Mucosa of descending colon (tissue), 3 donors: Measurements from ENCODE around the gene LGMN. TPM values are rescaled to one million over a fixed set of nuclear protein-coding genes. Genes with fewer than 3 reads are reported as not detected.

Experiments used
- ATAC-seq: fragments of 200-7000 bp; cut with Tn5 transposase; one replicate; pipeline ENCODE4 v1.9.1; 2020; ENCODE audit warnings: mild to moderate bottlenecking, moderate library complexity
- DNase-seq, 3 donors: peaks; one replicate each; pipeline ENCODE4 v3.0.0-alpha.2; 2020
- H3K36me3 ChIP-seq: fragments of 200-600 bp; one replicate; pipeline ENCODE4 v1.8.0; 2021; ENCODE audit warnings: low read depth, mild to moderate bottlenecking
- H3K4me1 ChIP-seq: fragments of 200-600 bp; one replicate; pipeline ENCODE4 v1.8.0; 2021; ENCODE audit warnings: low read depth, mild to moderate bottlenecking
- H3K4me3 ChIP-seq: fragments of 200-600 bp; one replicate; pipeline ENCODE4 v1.8.0; 2021; ENCODE audit warnings: mild to moderate bottlenecking
- H3K9me3 ChIP-seq: fragments of 200-600 bp; one replicate; pipeline ENCODE4 v1.8.0; 2021; ENCODE audit warnings: mild to moderate bottlenecking
- intact Hi-C, 2 donors: fragments of 100-400 bp; cut with DNase I in 1 of 2; cut with micrococcal nuclease in 1 of 2; formaldehyde crosslinking; loops; one replicate each; pipeline versions ENCODE4 v1.11.0 to v1.11.1; 2022; cut with DNase I, micrococcal nuclease
- total RNA-seq, 3 donors: library from RNA; stranded (reverse); fragmentation: NEBNext Ultra II Directional in 2 of 3; extraction: Animal tissue kit (Norgen Biotek cat#: 25700) in 2 of 3; gene quantifications; one replicate each; pipeline versions ENCODE4 v1.2.1 to v1.2.4, GENCODE V29; 2021 to 2023
- TF ChIP-seq, protein P1 (sequence below): fragments of 200-600 bp; IDR thresholded peaks from one replicate; pipeline ENCODE4 v1.8.0; 2022; ENCODE audit warnings: antibody characterized with exemption, mild to moderate bottlenecking
- donor health status: DM: no; HTN: no; CAD: no; lungs with moderate emphysema.
- donor health status: DM: no; HTN: no; CAD: no.
- donor health status: DM: no; HTN: yes; CAD: no.

LGMN gene
- total RNA-seq, 3 donors from 2014 or later, result 86.8 to 103 (median 94.3) TPM

DNA sequence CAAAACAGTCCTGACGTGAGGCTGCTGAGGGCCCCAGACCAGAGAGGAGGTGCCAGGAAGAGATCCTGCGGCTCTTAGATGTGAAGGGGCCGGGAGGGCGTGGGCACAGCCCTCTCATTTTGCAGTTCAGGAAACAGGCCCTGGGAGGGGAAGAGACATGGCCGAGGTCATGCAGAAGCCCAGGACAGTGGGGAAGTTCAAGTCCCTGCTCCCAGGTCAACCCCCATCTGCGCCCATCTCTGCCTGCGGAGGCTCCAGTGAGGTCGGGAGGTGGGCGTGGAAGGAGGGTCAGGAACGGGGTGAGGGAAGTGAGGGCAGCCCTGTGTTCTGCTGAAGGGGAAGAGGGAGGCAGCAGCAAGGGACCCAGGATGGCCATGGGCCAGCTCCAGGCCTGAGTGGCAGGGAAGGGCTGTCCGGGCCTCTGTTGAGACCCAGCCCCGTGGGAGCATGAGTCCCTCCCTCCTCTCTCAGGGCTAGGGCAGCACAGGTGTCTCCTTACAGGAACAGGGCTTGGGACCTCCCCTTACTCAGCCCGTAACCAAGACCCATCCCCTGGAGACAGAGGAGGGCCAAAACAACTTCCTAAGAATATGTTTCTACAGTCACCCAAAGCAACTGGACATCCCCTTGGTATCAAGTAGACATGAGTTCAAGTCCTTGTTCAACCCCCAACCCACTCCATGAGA, 90.8 kb downstream of the LGMN start:
- DNase-seq (peak; percentile 42 to 76 (median 44)), ATAC-seq (peak; percentile 37)
- Histone ChIP-seq H3K36me3 (no peaks in the 10 kb centered on the region), H3K9me3 (no peaks in the 10 kb centered on the region), H3K4me1 (no peaks in the 10 kb centered on the region), H3K4me3 (no peak overlapping the region)
- TF ChIP-seq, protein P1, sequence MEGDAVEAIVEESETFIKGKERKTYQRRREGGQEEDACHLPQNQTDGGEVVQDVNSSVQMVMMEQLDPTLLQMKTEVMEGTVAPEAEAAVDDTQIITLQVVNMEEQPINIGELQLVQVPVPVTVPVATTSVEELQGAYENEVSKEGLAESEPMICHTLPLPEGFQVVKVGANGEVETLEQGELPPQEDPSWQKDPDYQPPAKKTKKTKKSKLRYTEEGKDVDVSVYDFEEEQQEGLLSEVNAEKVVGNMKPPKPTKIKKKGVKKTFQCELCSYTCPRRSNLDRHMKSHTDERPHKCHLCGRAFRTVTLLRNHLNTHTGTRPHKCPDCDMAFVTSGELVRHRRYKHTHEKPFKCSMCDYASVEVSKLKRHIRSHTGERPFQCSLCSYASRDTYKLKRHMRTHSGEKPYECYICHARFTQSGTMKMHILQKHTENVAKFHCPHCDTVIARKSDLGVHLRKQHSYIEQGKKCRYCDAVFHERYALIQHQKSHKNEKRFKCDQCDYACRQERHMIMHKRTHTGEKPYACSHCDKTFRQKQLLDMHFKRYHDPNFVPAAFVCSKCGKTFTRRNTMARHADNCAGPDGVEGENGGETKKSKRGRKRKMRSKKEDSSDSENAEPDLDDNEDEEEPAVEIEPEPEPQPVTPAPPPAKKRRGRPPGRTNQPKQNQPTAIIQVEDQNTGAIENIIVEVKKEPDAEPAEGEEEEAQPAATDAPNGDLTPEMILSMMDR, result no peak
- intact Hi-C loops, result no loop called here

DNA sequence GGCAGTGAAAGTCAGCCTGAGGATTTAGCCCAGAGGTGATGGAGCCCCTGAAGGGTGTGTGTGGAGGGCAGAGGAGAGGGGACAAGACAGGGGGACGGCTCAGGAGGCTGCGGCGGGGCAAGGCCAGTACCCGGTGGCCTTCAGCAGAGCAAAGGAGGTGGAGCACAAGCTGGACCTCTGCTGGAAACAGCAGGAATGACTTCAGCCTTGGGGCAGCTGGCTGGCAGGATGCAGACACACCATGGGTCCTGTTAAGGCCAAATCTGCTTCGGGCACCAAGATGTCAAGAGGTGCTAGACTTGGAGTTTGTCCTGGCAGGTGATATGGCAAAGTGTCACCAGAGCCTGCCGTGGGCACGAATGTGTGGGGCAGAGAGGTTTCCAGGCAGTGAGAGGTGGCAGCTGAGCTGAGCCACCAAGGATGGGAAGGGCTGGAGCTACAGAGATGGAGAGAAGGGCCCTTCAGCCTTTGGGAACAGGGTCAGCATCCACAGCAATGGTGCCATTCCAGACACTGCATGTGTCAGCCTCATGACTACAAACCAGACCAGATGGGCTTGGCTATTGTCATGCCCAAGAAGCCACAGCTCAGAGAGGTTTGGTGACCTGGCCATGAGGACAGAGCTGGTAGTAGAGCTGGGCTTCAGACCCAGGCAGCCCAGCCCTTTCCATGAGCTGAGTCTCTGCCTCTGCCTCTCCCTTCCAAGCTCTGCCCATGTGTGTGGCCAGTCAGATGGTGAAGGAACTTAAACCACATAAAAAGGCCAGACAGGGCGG, 91.9 kb downstream of the LGMN start:
- no peaks in the 10 kb centered on the region for H3K4me1 ChIP-seq
- no peaks in the 10 kb centered on the region for H3K36me3 ChIP-seq
- no peaks in the 10 kb centered on the region for H3K9me3 ChIP-seq
- intact Hi-C loops, result no loop called here
- TF ChIP-seq, protein P1, result no peak
- DNase-seq (no peak), ATAC-seq (no peak)
- H3K4me3 ChIP-seq, result no peak overlapping the region

DNA sequence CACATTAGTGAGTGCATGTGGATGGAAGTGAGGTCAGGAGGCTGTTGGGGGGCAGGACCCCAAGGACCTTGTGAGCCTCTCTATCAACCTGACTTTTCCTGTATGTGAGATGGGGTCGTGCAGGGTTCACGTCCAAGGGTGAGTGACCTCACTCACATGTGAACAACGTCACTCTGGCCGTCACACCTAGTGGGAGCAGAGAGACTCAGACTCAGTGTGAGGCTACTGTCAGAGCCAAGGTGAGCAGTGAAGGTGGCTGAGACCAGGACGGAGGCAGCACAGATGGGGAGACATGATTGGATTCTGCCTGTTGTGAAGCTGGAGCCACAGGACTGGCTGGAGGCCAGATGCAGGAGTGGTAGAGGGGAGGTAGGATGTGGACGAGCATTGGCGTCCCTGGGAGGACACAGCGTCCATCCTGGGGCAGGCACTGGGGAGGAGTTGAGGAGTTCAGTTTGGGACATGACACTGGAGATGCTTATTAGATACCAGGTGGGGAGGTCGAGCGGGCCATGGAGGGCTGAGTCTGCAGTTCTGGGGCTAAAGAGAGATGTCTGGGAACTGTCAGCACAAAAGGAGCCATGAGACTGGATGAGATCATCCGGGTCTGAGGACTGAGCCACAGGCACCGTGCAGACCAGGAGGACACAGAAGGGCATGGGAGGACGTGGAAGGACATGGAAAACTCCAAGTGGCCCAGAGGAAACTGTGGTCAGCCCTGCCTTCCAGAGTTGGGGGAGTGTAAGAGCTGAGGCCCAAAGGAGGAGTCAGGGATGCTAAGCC, 92.8 kb downstream of the LGMN start:
- no peaks in the 10 kb centered on the region for H3K4me1 ChIP-seq
- DNase-seq, result no peak
- no peak overlapping the region for H3K4me3 ChIP-seq
- TF ChIP-seq, protein P1, result no peak
- H3K9me3 ChIP-seq, result no peaks in the 10 kb centered on the region
- H3K36me3 ChIP-seq, result no peaks in the 10 kb centered on the region
- intact Hi-C loops, result no loop called here
- ATAC-seq, result no peak

DNA sequence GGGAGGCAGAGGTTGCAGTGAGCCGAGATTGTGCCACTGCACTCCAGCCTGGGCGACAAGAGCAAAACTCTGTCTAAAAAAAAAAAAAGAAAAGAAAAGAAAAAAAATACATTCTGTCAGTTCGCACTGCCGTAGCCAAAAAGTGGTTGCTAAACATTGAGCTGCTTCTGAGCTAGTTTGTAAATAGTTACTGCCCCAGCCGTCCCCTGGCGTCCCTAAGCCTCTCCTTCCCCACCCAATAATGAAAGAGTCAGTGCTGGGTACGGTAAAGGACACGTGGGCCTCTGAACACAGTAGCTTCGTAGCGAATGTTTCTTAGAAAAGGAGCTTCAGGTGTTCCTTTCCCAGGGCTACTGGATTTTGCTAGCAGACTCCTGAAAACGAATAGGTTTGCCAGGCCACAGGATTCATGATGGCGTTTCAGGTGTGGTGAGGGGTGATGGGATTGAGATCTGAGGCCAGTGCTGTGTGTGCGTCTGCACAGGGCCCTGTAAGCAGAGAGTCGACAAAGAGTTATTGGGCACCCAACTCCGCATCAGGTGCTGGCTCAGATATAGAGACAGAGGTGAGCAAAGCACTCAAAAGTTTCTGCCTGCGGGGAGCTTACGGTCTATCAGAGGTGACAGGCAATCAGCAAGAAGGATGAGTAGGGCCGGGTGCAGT, 94.1 kb downstream of the LGMN start:
- Histone ChIP-seq H3K4me1 (no peaks in the 10 kb centered on the region), H3K36me3 (no peaks in the 10 kb centered on the region), H3K4me3 (no peak overlapping the region), H3K9me3 (no peaks in the 10 kb centered on the region)
- intact Hi-C loops, result no loop called here
- no peak for ATAC-seq
- TF ChIP-seq, protein P1, result no peak
- no peak for DNase-seq

Other genes with a start within 250 kb of the LGMN start
- 10 to 100 TPM; 26.2 to 51.0 (median 32.9) TPM for gene RIN3, start 234.8 kb downstream of the LGMN start, total RNA-seq
- gene GOLGA5, start 45.7 kb upstream of the LGMN start, total RNA-seq, result 10 to 100 TPM; 33.8 to 40.0 (median 39.2) TPM
- gene CHGA, start 174.5 kb upstream of the LGMN start, total RNA-seq, result 100 to 1,000 TPM in 2 of 3 donors, 10 to 100 TPM in 1; 39.1 to 236 (median 187) TPM